IPS-15b (cell line): ENCODE data around the gene MRPL21.

Experiments used
- H3K27me3 ChIP-seq: one replicate; pipeline ENCODE4 v1.6.1; 2013; ENCODE audit warnings: low read length; ENCODE audit not compliant: control insufficient read depth, insufficient read depth
- H3K36me3 ChIP-seq: one replicate; pipeline ENCODE4 v1.6.1; 2013; ENCODE audit warnings: low read length; ENCODE audit not compliant: control insufficient read depth, insufficient read depth
- H3K4me1 ChIP-seq: one replicate; pipeline ENCODE4 v1.6.1; 2013; ENCODE audit warnings: mild to moderate bottlenecking, low read length; ENCODE audit not compliant: control insufficient read depth, insufficient read depth
- H3K4me3 ChIP-seq: one replicate; pipeline ENCODE4 v1.5.1; 2013; ENCODE audit warnings: low read depth, low read length
- H3K9ac ChIP-seq: one replicate; pipeline ENCODE4 v1.6.1; 2013; ENCODE audit warnings: low read depth, mild to moderate bottlenecking, low read length
- H3K9me3 ChIP-seq: one replicate; pipeline ENCODE4 v1.6.1; 2013; ENCODE audit warnings: mild to moderate bottlenecking, low read length; ENCODE audit not compliant: control insufficient read depth, insufficient read depth

The MRPL21 gene

GRCh38 chr11:68903288-68904247, at the start of gene MRPL21, which contains the start of gene IGHMBP2:
MRPL21 (minus strand) TSS chr11:68903832; CDS start chr11:68903810, 22 bp downstream.
IGHMBP2 (plus strand) TSS chr11:68903891; CDS start chr11:68903953, 62 bp downstream.
- Histone ChIP-seq H3K9ac (peak within 1 kb of the TSS; percentile 80), H3K36me3 (peaks cover 15% of the 10 kb centered on the region), H3K4me1 (no peaks in the 10 kb centered on the region), H3K4me3 (peak within 1 kb of the TSS; percentile 87), H3K9me3 (no peaks in the 10 kb centered on the region), H3K27me3 (no peaks in the 10 kb centered on the region)

- Histone ChIP-seq H3K27me3 (no peaks in the 10 kb centered on the region), H3K9ac (no peak overlapping the region), H3K4me3 (no peak overlapping the region), H3K9me3 (no peaks in the 10 kb centered on the region), H3K36me3 (no peaks in the 10 kb centered on the region), H3K4me1 (peaks cover 4% of the 10 kb centered on the region)
Observed at GRCh38 chr11:68950762-68951161, 47.1 kb upstream of the MRPL21 start.

- Histone ChIP-seq H3K27me3 (no peaks in the 10 kb centered on the region), H3K4me1 (peaks cover 2% of the 10 kb centered on the region), H3K4me3 (no peak overlapping the region), H3K9ac (no peak overlapping the region), H3K9me3 (no peaks in the 10 kb centered on the region), H3K36me3 (no peaks in the 10 kb centered on the region)
Observed at GRCh38 chr11:68950270-68950669, 46.6 kb upstream of the MRPL21 start.

GRCh38 chr11:68948935-68949334, 45.3 kb upstream of the MRPL21 start:
- Histone ChIP-seq H3K27me3 (no peaks in the 10 kb centered on the region), H3K36me3 (no peaks in the 10 kb centered on the region), H3K9ac (no peak overlapping the region), H3K9me3 (no peaks in the 10 kb centered on the region), H3K4me1 (no peaks in the 10 kb centered on the region), H3K4me3 (no peak overlapping the region)

DNA sequence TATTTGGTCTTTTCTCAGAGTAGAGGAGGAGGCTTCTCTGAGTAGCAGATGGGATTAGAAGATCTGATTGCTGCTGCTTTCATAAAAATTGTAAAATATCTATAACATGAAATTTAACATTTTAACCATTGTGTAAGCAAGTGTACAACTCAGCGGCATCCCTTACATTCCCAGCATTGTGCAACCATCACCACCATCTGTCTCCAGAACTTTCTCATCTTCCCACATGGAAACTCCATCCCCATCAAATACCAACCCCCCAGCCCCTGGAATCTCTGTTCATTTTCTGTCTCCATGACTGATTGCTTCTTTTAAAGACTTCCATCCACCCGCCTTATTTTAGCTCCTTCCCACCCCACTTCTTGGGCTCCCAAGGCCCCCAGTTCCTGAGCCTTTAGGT, 44.9 kb upstream of the MRPL21 start:
- H3K9ac ChIP-seq, result no peak overlapping the region
- no peaks in the 10 kb centered on the region for H3K36me3 ChIP-seq
- H3K4me3 ChIP-seq, result no peak overlapping the region
- no peaks in the 10 kb centered on the region for H3K27me3 ChIP-seq
- H3K4me1 ChIP-seq, result no peaks in the 10 kb centered on the region
- no peaks in the 10 kb centered on the region for H3K9me3 ChIP-seq

- Histone ChIP-seq H3K4me1 (no peaks in the 10 kb centered on the region), H3K9ac (no peak overlapping the region), H3K36me3 (no peaks in the 10 kb centered on the region), H3K4me3 (no peak overlapping the region), H3K27me3 (no peaks in the 10 kb centered on the region), H3K9me3 (no peaks in the 10 kb centered on the region)
Observed at GRCh38 chr11:68947151-68947550, 43.5 kb upstream of the MRPL21 start.

GRCh38 chr11:68946416-68947090, 42.9 kb upstream of the MRPL21 start:
- Histone ChIP-seq H3K4me3 (no peak overlapping the region), H3K9me3 (no peaks in the 10 kb centered on the region), H3K9ac (no peak overlapping the region)

DNA sequence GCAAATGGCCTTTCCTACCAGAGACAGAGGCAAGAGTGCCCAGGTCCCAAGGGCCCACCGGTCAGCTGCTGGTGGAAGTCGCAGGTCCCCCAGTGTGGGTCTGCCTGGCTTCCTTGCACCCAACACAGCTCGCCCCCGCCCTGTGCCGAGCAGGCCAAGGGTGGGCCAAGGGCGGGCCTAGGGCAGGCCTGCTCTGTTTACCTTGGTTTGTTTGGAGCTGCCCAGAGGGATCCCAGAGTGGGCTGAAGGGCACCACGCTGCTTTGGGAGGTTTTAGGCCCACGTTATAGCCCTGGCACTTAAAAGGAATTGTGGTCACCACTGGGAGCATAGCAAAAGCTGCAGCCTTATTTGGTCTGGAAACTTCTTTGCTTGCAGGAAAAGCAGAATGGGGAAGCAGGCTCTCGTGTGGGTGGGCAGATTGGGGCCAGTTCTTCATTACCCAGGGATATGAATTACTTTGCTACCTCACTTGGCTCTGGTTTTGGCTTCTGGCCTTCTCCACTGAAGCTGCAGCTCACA, 39.2 kb upstream of the MRPL21 start:
- H3K27me3 ChIP-seq, result no peaks in the 10 kb centered on the region
- no peak overlapping the region for H3K4me3 ChIP-seq
- no peaks in the 10 kb centered on the region for H3K4me1 ChIP-seq
- no peak overlapping the region for H3K9ac ChIP-seq
- peaks cover 17% of the 10 kb centered on the region for H3K36me3 ChIP-seq
- H3K9me3 ChIP-seq, result no peaks in the 10 kb centered on the region

More at GRCh38 chr11:68946416-68947090, 42.9 kb upstream of the MRPL21 start:
- Histone ChIP-seq H3K36me3 (no peaks in the 10 kb centered on the region), H3K4me1 (no peaks in the 10 kb centered on the region), H3K27me3 (no peaks in the 10 kb centered on the region)

DNA sequence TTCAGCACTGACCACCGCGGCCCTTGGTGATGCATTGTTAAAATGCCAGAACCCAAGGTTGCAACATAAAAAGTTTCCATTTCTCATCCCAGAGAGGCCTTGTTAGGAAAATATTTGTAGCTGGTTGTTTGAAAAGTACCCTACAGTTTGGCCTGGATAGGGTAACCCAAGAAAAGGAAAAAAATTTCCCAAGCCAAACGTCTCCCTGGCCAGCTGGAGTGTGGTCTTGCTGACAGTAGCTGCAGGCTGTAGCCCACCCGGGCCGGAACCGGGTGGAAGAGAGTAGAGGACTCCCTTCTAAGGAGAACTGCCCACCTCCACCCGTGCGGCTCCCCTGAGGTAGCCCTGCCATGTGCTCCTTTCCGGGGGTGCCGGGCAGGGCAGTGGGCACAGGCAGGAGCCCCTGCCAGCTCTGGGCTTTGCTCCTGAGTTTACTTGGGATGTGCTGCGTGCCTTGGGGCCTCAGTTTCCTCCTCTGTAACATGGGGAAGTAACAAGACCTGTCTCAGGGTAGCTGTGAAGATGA, 38.5 kb upstream of the MRPL21 start:
- Histone ChIP-seq H3K9me3 (no peaks in the 10 kb centered on the region), H3K36me3 (peaks cover 23% of the 10 kb centered on the region), H3K9ac (no peak overlapping the region), H3K27me3 (no peaks in the 10 kb centered on the region), H3K4me3 (no peak overlapping the region), H3K4me1 (no peaks in the 10 kb centered on the region)

- Histone ChIP-seq H3K27me3 (no peaks in the 10 kb centered on the region), H3K4me3 (no peak overlapping the region), H3K9me3 (no peaks in the 10 kb centered on the region), H3K9ac (no peak overlapping the region), H3K36me3 (peaks cover 30% of the 10 kb centered on the region), H3K4me1 (no peaks in the 10 kb centered on the region)
Observed at GRCh38 chr11:68941324-68942094, 37.9 kb upstream of the MRPL21 start.
